ENCODE results near the gene CUL4A. TPM values are rescaled to one million over a fixed set of nuclear protein-coding genes. Genes with fewer than 3 reads are reported as not detected.

The CUL4A gene
- total and polyA plus RNA-seq, 9 of the 15 experiments (the other 6 are each of a cell fraction or from before 2014, with no cell fraction given) = 21.1 to 92.0 (median 63.2) TPM

DNA sequence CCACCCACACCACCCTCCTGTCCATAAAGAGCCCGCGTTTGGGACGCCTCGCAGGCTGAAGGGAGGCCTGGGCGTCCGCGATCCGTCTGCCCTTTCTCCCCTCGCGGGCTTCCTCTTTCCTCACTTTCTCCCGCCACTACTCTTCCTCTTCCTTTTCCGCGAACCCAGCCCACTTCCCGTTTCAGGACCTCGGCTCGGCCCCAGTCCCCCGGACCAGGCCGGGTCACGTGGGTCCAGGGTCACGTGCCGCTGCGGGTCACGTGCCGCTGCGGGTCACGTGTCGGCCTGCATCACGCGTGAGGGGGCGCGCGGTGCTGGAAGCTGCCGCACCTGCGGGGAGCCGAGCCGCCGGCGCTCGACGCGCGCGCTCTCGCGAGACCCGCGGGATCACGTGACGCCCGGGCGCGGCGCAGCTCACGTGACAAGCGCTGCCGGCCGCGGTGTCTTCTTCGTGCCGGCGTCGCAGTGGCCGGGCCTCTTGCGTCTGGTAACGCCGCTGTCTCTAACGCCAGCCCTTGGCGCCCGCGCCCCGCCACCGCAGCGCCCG is 87.5 kb downstream of the CUL4A start, which contains the start of gene LAMP1 (continued):
- TF ChIP-seq RFX1 (IDR thresholded peaks at IDR 0.05) = no peak
- no peak for TF ChIP-seq NBN (IDR thresholded peaks at IDR 0.05; ENCODE audit: low read depth)
- TF ChIP-seq TRIM28 (IDR thresholded peaks at IDR 0.05) = no peak
- no peak for TF ChIP-seq ZNF124 (CRISPR knock-in tag; IDR thresholded peaks at IDR 0.05)
- TF ChIP-seq ZNF41 (CRISPR knock-in tag; conservative IDR thresholded peaks at IDR 0.05) = no peak
- peak; percentile 47; the same call in 1 of the 2 replicates for TF ChIP-seq TCFL5 (CRISPR knock-in tag; conservative IDR thresholded peaks at IDR 0.05)
- 0 out of 2 replicates have a peak, but pooled peaks have one; percentile 23 for TF ChIP-seq MEF2D (tag; conservative IDR thresholded peaks at IDR 0.05; ENCODE audit: low read depth)
- TF ChIP-seq ZNF589 (CRISPR knock-in tag; IDR thresholded peaks at IDR 0.05; ENCODE audit: low read depth) = peak; percentile 81
- peak; percentile 61; the same call in 1 of the 2 replicates for TF ChIP-seq ELF2 (CRISPR knock-in tag; IDR thresholded peaks at IDR 0.05)
- TF ChIP-seq HOMEZ (CRISPR knock-in tag; IDR thresholded peaks at IDR 0.05) = 0 out of 2 replicates have a peak, but pooled peaks have one; percentile 63
- no peak for TF ChIP-seq SRSF7 (optimal IDR thresholded peaks at IDR 0.05; ENCODE audit: low read depth, low read length)
- TF ChIP-seq BRF1 (IDR thresholded peaks at IDR 0.05; ENCODE audit: borderline replicate concordance, extremely low read depth, insufficient read length) = no peak
- TF ChIP-seq RBM39 (optimal IDR thresholded peaks at IDR 0.05; ENCODE audit: low read depth, low read length) = no peak
- peak; percentile 99 for TF ChIP-seq USF1 (CRISPR knock-in tag; IDR thresholded peaks at IDR 0.05)
- TF ChIP-seq SREBF1 (IDR thresholded peaks at IDR 0.05; ENCODE audit: borderline replicate concordance, low read depth, low read length) = peak; percentile 74
- TF ChIP-seq BCL6 (CRISPR knock-in tag; IDR thresholded peaks at IDR 0.05) = no peak
- 0 out of 2 replicates have a peak, but pooled peaks have one; percentile 24 for TF ChIP-seq ZNF740 (CRISPR knock-in tag; IDR thresholded peaks at IDR 0.05)
- no peak for TF ChIP-seq ZNF740 (tag; IDR thresholded peaks at IDR 0.05)
- 0 out of 2 replicates have a peak, but pooled peaks have one; percentile 57 for TF ChIP-seq MED1 (CRISPR knock-in tag; IDR thresholded peaks at IDR 0.05; ENCODE audit: borderline replicate concordance)
- peak; percentile 88 for TF ChIP-seq RB1 (IDR thresholded peaks at IDR 0.05; ENCODE audit: low read depth)
- TF ChIP-seq, protein P1, sequence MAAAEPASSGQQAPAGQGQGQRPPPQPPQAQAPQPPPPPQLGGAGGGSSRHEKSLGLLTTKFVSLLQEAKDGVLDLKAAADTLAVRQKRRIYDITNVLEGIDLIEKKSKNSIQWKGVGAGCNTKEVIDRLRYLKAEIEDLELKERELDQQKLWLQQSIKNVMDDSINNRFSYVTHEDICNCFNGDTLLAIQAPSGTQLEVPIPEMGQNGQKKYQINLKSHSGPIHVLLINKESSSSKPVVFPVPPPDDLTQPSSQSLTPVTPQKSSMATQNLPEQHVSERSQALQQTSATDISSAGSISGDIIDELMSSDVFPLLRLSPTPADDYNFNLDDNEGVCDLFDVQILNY (CRISPR knock-in tag; IDR thresholded peaks at IDR 0.05) = peak; percentile 85; the same call in 1 of the 2 replicates
- peak; percentile 66 to 98; a peak in 3 of 4 replicates for TF ChIP-seq HDAC1 (IDR thresholded peaks at IDR 0.05)
- peak; percentile 61 for TF ChIP-seq MXI1 (IDR thresholded peaks at IDR 0.05; ENCODE audit: low read depth, low read length)
- no peak for TF ChIP-seq POLR2H (tag; IDR thresholded peaks at IDR 0.05; ENCODE audit: low read depth)
- TF ChIP-seq STAG1 (CRISPR knock-in tag; IDR thresholded peaks at IDR 0.05; ENCODE audit: borderline replicate concordance) = peak; percentile 57; the same call in 1 of the 2 replicates
- peak; percentile 53; the same call in 1 of the 2 replicates for TF ChIP-seq MEF2A (IDR thresholded peaks at IDR 0.05; ENCODE audit: control insufficient read depth, low read depth, low read length)

Measured in K562 (cell line).